HPDE6-E6E7 (cell line): Measurements from ENCODE around the gene ULBP2.

Experiments used
- DNase-seq: peaks from one replicate; pipeline ENCODE4 v3.0.0; 2011; ENCODE audit warnings: missing footprints; ENCODE audit errors: extremely low spot score

ULBP2 gene, protein sequence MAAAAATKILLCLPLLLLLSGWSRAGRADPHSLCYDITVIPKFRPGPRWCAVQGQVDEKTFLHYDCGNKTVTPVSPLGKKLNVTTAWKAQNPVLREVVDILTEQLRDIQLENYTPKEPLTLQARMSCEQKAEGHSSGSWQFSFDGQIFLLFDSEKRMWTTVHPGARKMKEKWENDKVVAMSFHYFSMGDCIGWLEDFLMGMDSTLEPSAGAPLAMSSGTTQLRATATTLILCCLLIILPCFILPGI

DNA sequence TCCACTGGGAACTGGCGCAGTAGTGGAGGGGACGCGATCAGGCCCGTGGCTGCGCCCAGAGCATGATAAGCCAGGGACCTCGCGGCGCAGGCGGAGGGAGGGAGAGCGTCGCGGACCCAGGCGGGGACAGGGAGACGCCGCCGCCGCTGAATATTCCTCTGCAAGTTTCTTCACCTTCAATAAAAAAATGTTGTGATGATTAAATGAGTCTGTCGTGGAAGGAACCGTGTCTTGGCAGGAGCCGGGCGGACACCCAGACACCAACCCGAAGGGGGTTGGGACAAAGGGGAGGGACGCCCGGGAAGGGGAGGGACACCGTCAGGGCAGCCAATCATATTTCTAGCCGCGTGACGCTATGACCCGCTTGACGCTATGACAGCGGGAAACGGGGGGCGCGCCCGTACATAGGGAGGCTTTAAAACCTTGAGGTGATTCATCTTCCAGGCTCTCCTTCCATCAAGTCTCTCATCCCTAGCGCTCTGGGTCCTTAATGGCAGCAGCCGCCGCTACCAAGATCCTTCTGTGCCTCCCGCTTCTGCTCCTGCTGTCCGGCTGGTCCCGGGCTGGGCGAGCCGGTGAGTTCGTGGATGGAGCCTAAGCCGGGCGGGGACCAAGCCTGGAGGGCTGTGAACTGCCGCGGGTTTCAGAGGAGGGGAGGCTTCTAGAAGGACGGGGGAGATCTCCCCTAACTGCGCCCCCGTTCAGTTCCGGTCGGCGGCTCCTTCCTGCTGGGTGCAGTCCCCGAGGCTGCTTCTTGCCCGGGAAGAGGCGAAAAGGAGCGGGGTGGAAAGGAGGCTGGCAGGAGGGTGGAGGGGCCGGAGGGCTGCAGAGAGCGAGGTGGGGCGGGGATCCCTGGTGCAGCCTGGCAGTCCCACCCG is at the start of gene ULBP2:
TSS of gene ULBP2 (plus strand) at position 432 of the 878 bp plus-strand sequence. CDS start at position 491, 59 bp downstream.
- DNase-seq, result peak; percentile 97

- DNase-seq, result no peak
These were observed 46.7 kb upstream of the ULBP2 start for GRCh38 chr6:149895048-149895590.

DNA sequence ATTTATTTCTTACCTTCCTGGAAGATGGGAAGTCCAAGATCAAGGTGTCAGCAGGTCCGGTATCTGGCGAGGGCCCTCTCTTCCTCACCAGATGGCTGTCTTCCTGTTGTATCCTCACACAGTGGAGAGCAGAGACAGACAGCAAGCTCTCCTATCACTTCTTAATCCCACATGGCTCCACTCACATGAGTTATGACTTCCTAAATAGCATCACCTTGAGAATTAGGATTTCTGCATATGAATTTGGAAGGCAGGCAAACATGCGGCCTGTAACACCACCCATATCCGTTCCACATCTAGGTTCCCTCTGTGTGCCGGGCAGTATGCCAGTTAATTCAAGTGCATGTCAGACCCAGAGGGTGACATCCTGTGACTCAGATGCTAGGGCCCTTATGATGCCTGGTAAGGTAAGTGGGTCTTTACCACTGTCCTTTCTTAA is 46.0 kb upstream of the ULBP2 start:
- no peak for DNase-seq

DNA sequence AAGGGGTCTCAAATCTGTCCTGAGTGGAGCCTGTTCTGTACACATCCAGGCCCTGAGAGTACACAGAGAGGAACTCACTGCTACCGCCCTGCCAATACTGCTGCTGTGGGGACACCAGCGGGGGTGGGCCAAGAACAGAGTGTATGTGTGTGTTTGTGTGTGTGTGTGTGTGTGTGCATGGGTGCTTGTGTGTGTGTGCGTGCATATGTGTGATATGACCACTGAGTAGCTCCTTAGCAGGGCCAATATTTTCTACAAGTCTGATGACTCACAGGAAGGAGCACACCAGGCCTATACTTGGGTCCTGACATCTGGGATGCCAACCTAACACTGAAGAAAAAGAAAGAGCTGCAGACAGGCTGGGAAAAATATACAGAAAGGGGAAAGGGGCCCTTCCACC is 45.3 kb upstream of the ULBP2 start:
- DNase-seq, result no peak

GRCh38 chr6:149897015-149897697 is 44.7 kb upstream of the ULBP2 start:
- no peak for DNase-seq

- DNase-seq, result no peak
These were observed 43.7 kb upstream of the ULBP2 start, which contains the start of gene RAET1E for GRCh38 chr6:149897855-149898744. TSS of gene RAET1E (minus strand) at chr6:149898113. CDS start at chr6:149890901, 7,212 bp downstream.

- no peak for DNase-seq
These were observed 42.8 kb upstream of the ULBP2 start for GRCh38 chr6:149898966-149899365.

DNA sequence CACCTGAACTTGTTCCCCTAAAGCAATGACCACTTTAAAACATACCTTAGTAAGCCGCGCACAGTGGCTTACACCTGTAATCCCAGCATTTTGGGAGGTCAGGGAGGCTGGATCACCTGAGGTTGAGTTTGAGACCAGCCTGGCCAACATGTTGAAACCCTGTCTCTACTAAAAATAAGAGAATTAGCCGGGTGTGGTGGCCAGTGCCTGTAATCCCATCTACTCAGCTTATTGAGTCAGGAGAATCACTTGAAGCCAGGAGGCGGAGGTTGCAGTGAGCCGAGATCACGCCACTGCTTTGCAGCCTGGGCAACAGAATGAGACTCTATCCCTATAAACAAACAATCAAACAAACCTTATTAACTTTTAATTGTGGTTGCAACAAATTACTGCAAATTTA is 42.3 kb upstream of the ULBP2 start:
- no peak for DNase-seq

GRCh38 chr6:149899926-149900619 is 41.7 kb upstream of the ULBP2 start:
- no peak for DNase-seq

DNA sequence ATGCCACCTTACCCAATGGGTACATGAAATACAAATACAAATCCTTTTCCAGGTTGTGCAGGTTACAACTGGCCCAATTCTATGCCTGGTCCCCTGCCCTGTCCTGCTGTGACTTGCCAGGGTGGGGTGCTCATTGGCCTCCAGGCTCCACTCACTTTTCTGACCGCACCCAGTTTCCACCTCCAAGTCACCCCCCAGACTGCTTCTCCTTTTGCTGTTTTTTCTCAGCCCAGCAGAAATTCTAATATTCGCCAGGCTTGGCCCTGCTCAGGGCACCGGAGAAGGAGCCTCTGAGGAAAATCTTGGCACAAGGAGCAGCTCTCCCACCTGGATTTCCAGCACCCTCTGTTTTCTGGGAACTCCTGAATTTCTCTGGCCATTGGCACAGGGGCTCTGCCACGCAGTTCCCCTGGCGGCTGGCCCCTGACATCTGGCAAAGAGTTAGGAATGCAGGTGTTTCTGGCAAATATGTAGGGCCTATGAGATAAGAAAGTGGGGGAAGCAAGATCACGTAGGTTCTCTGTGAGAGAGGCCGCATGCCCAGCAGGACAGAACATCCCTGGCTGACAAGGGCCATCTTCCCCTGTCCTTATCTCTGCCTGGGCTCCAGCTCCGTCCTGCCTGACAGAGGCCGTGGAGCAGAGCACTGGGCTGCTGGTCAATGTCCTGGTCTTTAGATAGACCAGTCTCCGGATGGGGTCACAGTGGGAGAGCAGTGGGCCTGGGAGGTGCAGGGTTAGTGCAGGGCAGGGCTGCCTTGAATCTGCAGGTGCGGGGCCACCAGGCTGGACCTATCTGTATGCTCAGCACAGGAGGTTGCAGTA is 41.0 kb upstream of the ULBP2 start:
- DNase-seq, result no peak

- DNase-seq, result no peak
These were observed 40.2 kb upstream of the ULBP2 start for GRCh38 chr6:149901444-149902140.

DNA sequence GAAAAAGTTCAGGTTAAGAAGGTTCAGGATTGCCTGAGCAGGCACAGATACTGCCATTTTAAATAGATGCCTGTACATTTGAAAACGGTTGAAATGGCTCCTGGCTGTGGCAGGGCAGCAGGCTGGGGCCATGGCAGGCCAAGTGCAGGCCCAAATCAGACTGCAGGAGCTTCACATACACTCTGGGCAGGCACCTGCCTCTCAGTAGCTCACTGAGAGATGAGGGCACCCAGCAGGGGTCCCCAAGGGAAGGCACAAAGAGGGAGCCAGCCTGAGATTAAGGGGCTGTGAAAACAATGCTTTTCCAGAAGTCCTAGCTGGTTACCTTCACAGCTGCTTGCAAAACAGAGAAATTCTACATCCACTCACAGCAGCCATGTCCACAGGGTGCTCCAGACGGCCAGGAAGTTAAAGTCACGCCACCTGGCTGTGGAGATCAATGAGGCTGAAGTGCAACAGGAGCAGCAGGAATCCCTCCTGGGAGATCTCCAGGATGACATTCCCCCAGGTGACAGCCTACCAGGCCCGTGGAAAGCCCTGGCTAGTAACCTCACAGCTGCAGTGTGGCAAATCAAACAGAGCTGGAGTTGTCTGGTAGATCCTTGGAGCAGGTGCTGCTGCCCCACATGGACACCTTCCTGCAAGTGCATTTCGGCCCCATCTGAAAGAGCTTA is 37.7 kb upstream of the ULBP2 start:
- no peak for DNase-seq

GRCh38 chr6:149904661-149905370 is 37.0 kb upstream of the ULBP2 start:
- no peak for DNase-seq

- no peak for DNase-seq
These were observed 36.4 kb upstream of the ULBP2 start for GRCh38 chr6:149905371-149905910.

GRCh38 chr6:149905911-149906371 is 35.9 kb upstream of the ULBP2 start:
- DNase-seq, result no peak

DNA sequence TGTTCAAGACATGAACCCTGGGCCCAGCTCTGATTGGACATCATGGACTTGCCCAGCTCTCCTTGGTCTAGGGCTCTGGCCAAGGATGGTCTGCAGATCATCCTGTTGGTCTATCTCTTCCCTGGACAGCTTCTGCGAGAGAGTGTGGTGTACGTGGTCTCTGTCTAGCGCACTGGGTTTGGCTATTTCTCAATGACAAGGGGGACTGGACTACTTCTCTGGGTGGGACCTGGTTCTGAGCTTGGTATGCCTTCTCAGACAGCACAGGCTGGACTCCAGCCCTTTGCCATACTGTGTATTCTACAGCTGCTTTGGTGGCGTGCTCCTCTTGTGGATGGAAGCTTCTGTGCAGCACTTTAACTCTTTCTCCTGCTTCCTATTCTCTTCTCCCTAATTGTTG is 35.4 kb upstream of the ULBP2 start:
- DNase-seq, result no peak

DNA sequence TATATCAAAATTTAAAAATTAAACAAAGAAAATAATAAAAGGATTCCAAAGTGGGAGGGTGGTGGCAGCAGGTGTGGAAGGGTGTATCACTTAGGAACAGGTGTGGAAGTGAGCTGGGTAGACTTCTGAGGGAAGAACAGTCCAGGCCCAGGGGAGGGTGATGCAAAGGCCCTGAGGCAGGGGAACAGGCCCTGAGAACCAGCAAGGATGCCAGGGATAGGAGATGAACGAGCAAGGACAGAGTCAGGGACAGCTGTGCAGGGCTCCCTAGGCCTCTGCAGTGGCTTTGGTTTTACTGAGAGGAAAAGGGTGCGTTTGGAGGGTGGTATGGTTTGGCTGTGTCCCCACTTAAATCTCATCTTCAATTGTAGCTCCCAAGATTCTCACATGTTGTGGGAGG is 34.5 kb upstream of the ULBP2 start:
- no peak for DNase-seq
